ENCODE data around the gene PKDREJ.

The PKDREJ gene

DNA sequence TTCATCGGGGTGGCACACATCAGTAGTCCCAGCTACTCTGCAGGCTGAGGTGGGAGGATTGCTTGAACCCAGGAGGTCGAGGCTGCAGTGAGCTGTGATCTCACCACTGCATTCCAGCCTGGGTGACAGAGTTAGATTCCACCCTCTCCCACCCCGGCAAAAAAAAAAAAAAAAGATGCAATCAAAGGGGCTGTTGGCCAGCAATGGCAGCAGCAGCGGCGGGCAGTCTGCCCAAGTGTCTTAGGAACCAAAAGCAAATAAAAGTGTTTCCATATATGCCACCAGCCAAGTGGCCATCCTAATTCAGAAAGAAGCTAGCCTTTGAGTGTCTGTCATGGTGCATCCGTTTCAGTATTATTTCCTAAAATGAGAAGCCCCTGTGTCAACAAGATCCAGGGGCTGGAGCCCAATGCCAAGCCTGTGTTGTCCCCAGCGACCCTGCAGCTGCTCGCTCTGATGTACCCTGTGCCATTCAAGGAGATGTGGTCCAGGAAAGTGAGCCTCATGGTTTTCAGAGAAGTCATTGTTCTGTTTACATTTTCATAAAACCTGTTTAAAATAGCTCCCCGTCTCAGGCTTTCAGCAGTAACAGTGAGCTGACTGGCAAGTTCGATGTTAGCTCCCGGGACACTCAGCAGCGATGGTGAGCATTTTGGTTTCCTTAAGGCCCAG lies 25.6 kb downstream of the PKDREJ start:
- 0 out of 2 replicates have a peak, but pooled peaks cover 4% of the 10 kb centered on the region for H3K9me3 ChIP-seq (ENCODE audit: low read length)
- H3K4me3 ChIP-seq (ENCODE audit: low read depth, low read length, poor library complexity, severe bottlenecking) = no peak overlapping the region
- peaks cover 20% of the 10 kb centered on the region for H3K36me3 ChIP-seq (ENCODE audit: insufficient read depth, low read length)
- H4K20me1 ChIP-seq (ENCODE audit: insufficient read depth, low read length) = no peaks in the 10 kb centered on the region
- no peaks in the 10 kb centered on the region for H3K27me3 ChIP-seq (ENCODE audit: insufficient read depth, low read length)
- H3F3A ChIP-seq (ENCODE audit: insufficient read depth, low read length) = no peaks in the 10 kb centered on the region
- no peak for TF ChIP-seq EZH2 (IDR thresholded peaks at IDR 0.05; ENCODE audit: borderline replicate concordance, low read length)
- TF ChIP-seq, protein P1, sequence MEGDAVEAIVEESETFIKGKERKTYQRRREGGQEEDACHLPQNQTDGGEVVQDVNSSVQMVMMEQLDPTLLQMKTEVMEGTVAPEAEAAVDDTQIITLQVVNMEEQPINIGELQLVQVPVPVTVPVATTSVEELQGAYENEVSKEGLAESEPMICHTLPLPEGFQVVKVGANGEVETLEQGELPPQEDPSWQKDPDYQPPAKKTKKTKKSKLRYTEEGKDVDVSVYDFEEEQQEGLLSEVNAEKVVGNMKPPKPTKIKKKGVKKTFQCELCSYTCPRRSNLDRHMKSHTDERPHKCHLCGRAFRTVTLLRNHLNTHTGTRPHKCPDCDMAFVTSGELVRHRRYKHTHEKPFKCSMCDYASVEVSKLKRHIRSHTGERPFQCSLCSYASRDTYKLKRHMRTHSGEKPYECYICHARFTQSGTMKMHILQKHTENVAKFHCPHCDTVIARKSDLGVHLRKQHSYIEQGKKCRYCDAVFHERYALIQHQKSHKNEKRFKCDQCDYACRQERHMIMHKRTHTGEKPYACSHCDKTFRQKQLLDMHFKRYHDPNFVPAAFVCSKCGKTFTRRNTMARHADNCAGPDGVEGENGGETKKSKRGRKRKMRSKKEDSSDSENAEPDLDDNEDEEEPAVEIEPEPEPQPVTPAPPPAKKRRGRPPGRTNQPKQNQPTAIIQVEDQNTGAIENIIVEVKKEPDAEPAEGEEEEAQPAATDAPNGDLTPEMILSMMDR (IDR thresholded peaks at IDR 0.05; ENCODE audit: low read length) = no peak
- no peaks in the 10 kb centered on the region for H3K79me2 ChIP-seq (ENCODE audit: insufficient read depth, low read length)
- no peak overlapping the region for H3K4me2 ChIP-seq (ENCODE audit: low read length)
- no peaks in the 10 kb centered on the region for H3K9me2 ChIP-seq (ENCODE audit: low read depth, low read length)
- H3K27ac ChIP-seq (ENCODE audit: low read depth, low read length, poor library complexity, severe bottlenecking) = no peak overlapping the region
- no peak overlapping the region for H3K9ac ChIP-seq (ENCODE audit: low read length)
- H2AFZ ChIP-seq (ENCODE audit: low read length) = no peak overlapping the region
- peaks cover 12% of the 10 kb centered on the region for H3K4me1 ChIP-seq (ENCODE audit: insufficient read depth, low read length, severe bottlenecking)

GRCh38 chr22:46234969-46235368 lies 28.2 kb downstream of the PKDREJ start:
- Histone ChIP-seq H3K4me3 (ENCODE audit: low read depth, low read length, poor library complexity, severe bottlenecking) (no peak overlapping the region), H3K9me2 (ENCODE audit: low read depth, low read length) (no peaks in the 10 kb centered on the region), H3K27ac (ENCODE audit: low read depth, low read length, poor library complexity, severe bottlenecking) (no peak overlapping the region), H2AFZ (ENCODE audit: low read length) (no peak overlapping the region), H3K36me3 (ENCODE audit: insufficient read depth, low read length) (peaks cover 20% of the 10 kb centered on the region), H3K9ac (ENCODE audit: low read length) (no peak overlapping the region), H3K4me2 (ENCODE audit: low read length) (no peak overlapping the region), H3K4me1 (ENCODE audit: insufficient read depth, low read length, severe bottlenecking) (peaks cover 6% of the 10 kb centered on the region), H3F3A (ENCODE audit: insufficient read depth, low read length) (no peaks in the 10 kb centered on the region), H3K9me3 (ENCODE audit: low read length) (0 out of 2 replicates have a peak, but pooled peaks cover 4% of the 10 kb centered on the region), H4K20me1 (ENCODE audit: insufficient read depth, low read length) (no peaks in the 10 kb centered on the region), H3K79me2 (ENCODE audit: insufficient read depth, low read length) (no peaks in the 10 kb centered on the region), H3K27me3 (ENCODE audit: insufficient read depth, low read length) (no peaks in the 10 kb centered on the region)
- no peak for TF ChIP-seq EZH2 (IDR thresholded peaks at IDR 0.05; ENCODE audit: borderline replicate concordance, low read length)
- TF ChIP-seq, protein P1 (IDR thresholded peaks at IDR 0.05; ENCODE audit: low read length) = no peak

DNA sequence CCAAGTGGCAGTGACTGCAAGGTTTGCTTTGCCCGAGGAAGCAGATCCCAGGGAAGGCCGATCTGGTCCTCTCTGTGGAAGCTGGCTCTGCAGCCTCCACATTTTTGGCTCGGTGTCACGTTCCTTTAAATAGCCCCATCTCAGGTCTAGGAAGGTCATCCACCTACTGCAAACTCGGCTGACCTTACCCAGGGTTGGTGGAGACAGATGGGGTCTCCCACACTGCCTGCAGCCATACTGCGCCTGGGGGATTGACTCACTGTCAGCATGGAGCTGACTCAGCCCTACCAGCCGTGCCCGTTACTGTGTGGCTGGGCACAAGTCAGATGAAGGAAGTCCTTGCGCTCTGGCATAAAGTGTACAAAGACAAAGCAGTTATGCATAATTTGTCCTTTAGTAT lies 29.9 kb downstream of the PKDREJ start:
- Histone ChIP-seq H3K4me2 (ENCODE audit: low read length) (no peak overlapping the region), H3K9ac (ENCODE audit: low read length) (no peak overlapping the region), H3K27ac (ENCODE audit: low read depth, low read length, poor library complexity, severe bottlenecking) (no peak overlapping the region), H3F3A (ENCODE audit: insufficient read depth, low read length) (no peaks in the 10 kb centered on the region), H3K4me1 (ENCODE audit: insufficient read depth, low read length, severe bottlenecking) (no peaks in the 10 kb centered on the region), H3K9me3 (ENCODE audit: low read length) (0 out of 2 replicates have a peak, but pooled peaks cover under 1% of the 10 kb centered on the region), H3K79me2 (ENCODE audit: insufficient read depth, low read length) (no peaks in the 10 kb centered on the region), H4K20me1 (ENCODE audit: insufficient read depth, low read length) (no peaks in the 10 kb centered on the region), H3K36me3 (ENCODE audit: insufficient read depth, low read length) (peaks cover 16% of the 10 kb centered on the region), H3K9me2 (ENCODE audit: low read depth, low read length) (no peaks in the 10 kb centered on the region), H2AFZ (ENCODE audit: low read length) (no peak overlapping the region), H3K27me3 (ENCODE audit: insufficient read depth, low read length) (no peaks in the 10 kb centered on the region), H3K4me3 (ENCODE audit: low read depth, low read length, poor library complexity, severe bottlenecking) (no peak overlapping the region)
- no peak for TF ChIP-seq EZH2 (IDR thresholded peaks at IDR 0.05; ENCODE audit: borderline replicate concordance, low read length)
- TF ChIP-seq, protein P1 (IDR thresholded peaks at IDR 0.05; ENCODE audit: low read length) = no peak

Data from OCI-LY1 (cell line).